Activated CD4-positive, alpha-beta memory T cell treated with anti-CD3 and anti-CD28 coated beads for 36 hours (primary cell): ENCODE measurements around the gene RTP2. TPM values are rescaled to one million over a fixed set of nuclear protein-coding genes. Genes with fewer than 3 reads are reported as not detected.
"Not testable (repeated sequence)": the region's sequence is repeated elsewhere in the genome, so short reads cannot be mapped to it uniquely, and the experiment has no call there.

ENCODE experiments used
- CTCF ChIA-PET: fragments of 350-600 bp; sonication (Branson Sonifier 250); formaldehyde crosslinking; loops from one replicate; lab custom pipeline; 2021; ENCODE audit warnings: antibody characterized with exemption, inconsistent platforms; lab: Charles Lee
- POLR2A ChIA-PET: fragments of 350-600 bp; sonication (Branson Sonifier 250); formaldehyde crosslinking; loops from one replicate; lab custom pipeline; 2021; ENCODE audit warnings: antibody characterized with exemption; lab: Charles Lee
- DNase-seq: peaks from one replicate; pipeline ENCODE4 v3.0.0-alpha.2; 2020
- H3K27ac Mint-ChIP-seq: one replicate; pipeline ENCODE4 v1.8.0; 2021; ENCODE audit warnings: mixed read lengths
- H3K27me3 Mint-ChIP-seq: one replicate; pipeline ENCODE4 v1.8.0; 2021; ENCODE audit warnings: mixed read lengths
- H3K36me3 Mint-ChIP-seq: one replicate; pipeline ENCODE4 v1.8.0; 2021; ENCODE audit warnings: mixed read lengths
- H3K4me1 Mint-ChIP-seq: one replicate; pipeline ENCODE4 v1.8.0; 2021; ENCODE audit warnings: low read depth, mixed read lengths
- H3K4me3 Mint-ChIP-seq: one replicate; pipeline ENCODE4 v1.8.0; 2021; ENCODE audit warnings: mild to moderate bottlenecking, mixed read lengths
- H3K9me3 Mint-ChIP-seq: one replicate; pipeline ENCODE4 v1.8.0; 2021; ENCODE audit warnings: mixed read lengths
- intact Hi-C: fragments of 100-400 bp; cut with micrococcal nuclease; formaldehyde crosslinking; loops from one replicate; pipeline ENCODE4 v1.15.1; 2023
- total RNA-seq, 2 experiments: library from RNA; stranded (reverse); gene quantifications; one replicate each; pipeline ENCODE4 v1.2.3, GENCODE V29; 2021

The RTP2 gene
- total RNA-seq, 2 experiments from 2014 or later: not detected

GRCh38 chr3:187684880-187685279, 17.5 kb downstream of the RTP2 start:
- intact Hi-C loops: loop anchor here (2.0 kb wide), 1 partner anchor 20 kb away; no protein-coding TSS in a partner anchor
- Mint-ChIP-seq H3K27ac (no peak overlapping the region), H3K9me3 (peaks cover 19% of the 10 kb centered on the region), H3K4me3 (no peak overlapping the region), H3K4me1 (peaks cover 3% of the 10 kb centered on the region), H3K36me3 (peaks cover 2% of the 10 kb centered on the region), H3K27me3 (peaks cover 39% of the 10 kb centered on the region)
- ChIA-PET POLR2A (no interaction called here), CTCF (interaction anchor here (1.0 to 11.1 kb wide), 4 partner anchors 11 to 365 kb away, joined by 3 to 515 read pairs (median 95); no protein-coding TSS in a partner anchor)
- DNase-seq: peak; percentile 18

- peaks cover 41% of the 10 kb centered on the region for H3K27me3 Mint-ChIP-seq
- peaks cover 19% of the 10 kb centered on the region for H3K9me3 Mint-ChIP-seq
- H3K27ac Mint-ChIP-seq: no peak overlapping the region
- peaks cover 3% of the 10 kb centered on the region for H3K4me1 Mint-ChIP-seq
- intact Hi-C loops: loop anchor here (2.0 kb wide), 1 partner anchor 20 kb away; no protein-coding TSS in a partner anchor
- no peak overlapping the region for H3K4me3 Mint-ChIP-seq
- DNase-seq: no peak
- ChIA-PET POLR2A (no interaction called here), CTCF (interaction anchor here (1.0 to 11.1 kb wide), 4 partner anchors 12 to 365 kb away, joined by 3 to 515 read pairs (median 95); no protein-coding TSS in a partner anchor)
- H3K36me3 Mint-ChIP-seq: peaks cover 2% of the 10 kb centered on the region
These were observed 17.9 kb downstream of the RTP2 start for GRCh38 chr3:187684444-187684843.

DNA sequence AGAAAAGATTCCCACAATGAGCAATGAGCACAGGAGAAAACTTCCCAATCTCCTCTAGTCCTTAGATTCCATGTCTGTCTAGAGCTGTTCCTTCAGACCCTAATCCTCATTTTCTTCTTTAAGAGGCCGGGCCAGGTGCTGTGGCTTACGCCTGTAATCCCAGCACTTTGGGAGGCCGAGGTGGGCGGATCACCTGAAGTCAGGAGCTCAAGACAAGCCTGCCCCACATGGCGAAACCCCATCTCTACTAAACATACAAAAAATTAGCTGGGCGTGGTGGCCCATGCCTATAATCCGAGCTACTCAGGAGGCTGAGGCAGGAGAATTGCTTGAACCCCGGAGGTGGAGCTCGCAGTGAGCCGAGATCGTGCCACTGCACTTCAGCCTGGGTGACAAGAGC, 20.6 kb downstream of the RTP2 start:
- intact Hi-C loops, H3K4me3 Mint-ChIP-seq, DNase-seq, POLR2A ChIA-PET, H3K27ac Mint-ChIP-seq, H3K36me3 Mint-ChIP-seq, H3K4me1 Mint-ChIP-seq: not testable (repeated sequence)
- Mint-ChIP-seq H3K9me3 (peaks cover 16% of the 10 kb centered on the region), H3K27me3 (peaks cover 32% of the 10 kb centered on the region)
- CTCF ChIA-PET: interaction anchor here (0.6 to 11.1 kb wide), 7 partner anchors 11 to 461 kb away, joined by 4 to 515 read pairs (median 78); partner anchors contain the start of gene SST

DNA sequence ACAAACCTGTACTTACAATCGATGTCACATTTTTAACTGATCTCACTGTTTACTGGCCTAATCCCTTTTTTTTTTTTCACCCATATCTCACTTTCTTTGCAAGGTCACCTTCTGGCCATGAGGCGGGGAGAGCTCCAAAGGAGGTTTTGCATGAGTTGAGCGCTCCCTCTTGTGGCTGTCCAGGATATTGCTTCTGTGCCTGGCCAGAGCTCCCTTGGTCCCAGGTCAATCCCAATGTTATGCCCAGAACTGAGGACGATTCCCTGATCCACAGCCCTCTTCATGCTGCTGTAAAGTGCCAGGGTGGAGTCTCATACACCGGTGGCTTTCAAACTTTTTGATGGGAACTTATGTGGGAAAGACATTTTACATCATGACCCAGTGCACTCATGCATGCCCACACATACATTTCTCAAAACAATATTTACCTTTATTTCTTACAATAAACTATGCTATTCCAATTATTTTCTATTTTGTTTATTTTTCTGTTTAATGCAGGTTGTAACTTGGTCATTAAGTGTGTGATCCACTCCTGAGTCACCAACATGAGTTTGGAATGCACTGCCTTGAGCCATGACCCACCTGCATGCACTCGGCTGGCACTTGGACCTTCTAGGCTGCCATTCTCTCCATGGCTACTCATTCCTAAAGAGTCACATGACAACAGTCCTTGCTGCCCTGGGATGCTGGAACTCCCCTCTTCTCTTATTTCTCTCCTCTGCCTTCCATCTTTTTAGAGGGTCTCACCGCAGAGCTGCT, 22.5 kb downstream of the RTP2 start:
- DNase-seq: peak; percentile 76
- H3K36me3 Mint-ChIP-seq: no peaks in the 10 kb centered on the region
- intact Hi-C loops: loop anchor here (1.0 to 2.0 kb wide), 4 partner anchors 34 to 459 kb away; no protein-coding TSS in a partner anchor
- H3K27ac Mint-ChIP-seq: no peak overlapping the region
- H3K9me3 Mint-ChIP-seq: peaks cover 2% of the 10 kb centered on the region
- peaks cover 3% of the 10 kb centered on the region for H3K4me1 Mint-ChIP-seq
- ChIA-PET POLR2A (interaction anchor here (0.6 to 1.4 kb wide), 3 partner anchors 149 to 1271 kb away, joined by 3 to 5 read pairs (median 4); no protein-coding TSS in a partner anchor), CTCF (interaction anchor here (0.6 to 11.1 kb wide), 72 partner anchors 8 to 1763 kb away, joined by 3 to 515 read pairs (median 4); partner anchors contain the start of genes MASP1, RTP4 and SST)
- H3K27me3 Mint-ChIP-seq: peaks cover 31% of the 10 kb centered on the region
- H3K4me3 Mint-ChIP-seq: no peak overlapping the region

GRCh38 chr3:187678726-187679268, 23.6 kb downstream of the RTP2 start:
- intact Hi-C loops: loop anchor here (1.0 to 2.0 kb wide), 4 partner anchors 36 to 458 kb away; no protein-coding TSS in a partner anchor
- Mint-ChIP-seq H3K4me1 (no peaks in the 10 kb centered on the region), H3K36me3 (no peaks in the 10 kb centered on the region), H3K4me3 (no peak overlapping the region), H3K27me3 (peaks cover 35% of the 10 kb centered on the region), H3K9me3 (no peaks in the 10 kb centered on the region), H3K27ac (no peak overlapping the region)
- DNase-seq: peak; percentile 45
- ChIA-PET POLR2A (interaction anchor here (0.6 to 1.4 kb wide), 2 partner anchors 361 to 1272 kb away, joined by 3 to 4 read pairs; no protein-coding TSS in a partner anchor), CTCF (interaction anchor here (0.6 to 11.1 kb wide), 46 partner anchors 11 to 1764 kb away, joined by 3 to 515 read pairs (median 6); partner anchors contain the start of genes RTP4 and SST)

DNA sequence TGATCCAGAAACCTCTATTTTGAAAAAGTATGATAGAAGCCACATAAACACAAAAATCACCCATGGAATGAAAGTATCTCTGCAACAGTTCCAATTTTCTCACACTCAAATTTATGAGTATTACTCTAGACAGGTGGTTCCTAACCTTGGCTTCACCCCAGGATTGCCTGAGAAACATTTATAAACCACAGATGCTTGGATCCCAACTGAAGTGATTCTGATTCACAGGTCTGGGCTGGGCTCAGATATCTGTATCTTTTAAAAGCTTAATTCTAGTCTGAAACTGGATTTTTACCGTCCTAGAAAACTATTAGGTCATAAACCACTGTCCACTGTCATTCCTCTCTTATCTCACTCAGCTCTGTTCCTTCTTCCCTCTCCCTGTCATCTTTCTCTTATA, 24.8 kb downstream of the RTP2 start:
- Mint-ChIP-seq H3K4me1 (no peaks in the 10 kb centered on the region), H3K27me3 (peaks cover 32% of the 10 kb centered on the region), H3K36me3 (no peaks in the 10 kb centered on the region), H3K27ac (no peak overlapping the region), H3K9me3 (no peaks in the 10 kb centered on the region), H3K4me3 (no peak overlapping the region)
- POLR2A ChIA-PET: interaction anchor here (0.9 kb wide), 1 partner anchor 8 kb away, joined by 3 read pairs; no protein-coding TSS in a partner anchor
- CTCF ChIA-PET: interaction anchor here (2.4 to 11.1 kb wide), 4 partner anchors 11 to 455 kb away, joined by 9 to 515 read pairs (median 152); partner anchors contain the start of gene SST
- no peak for DNase-seq
- intact Hi-C loops: loop anchor here (2.0 kb wide), 1 partner anchor 457 kb away; no protein-coding TSS in a partner anchor

GRCh38 chr3:187673012-187673411, 29.3 kb downstream of the RTP2 start:
- DNase-seq: no peak
- ChIA-PET CTCF (interaction anchor here (2.6 to 3.3 kb wide), 2 partner anchors 57 to 354 kb away, joined by 19 read pairs; no protein-coding TSS in a partner anchor), POLR2A (no interaction called here)
- Mint-ChIP-seq H3K27me3 (peaks cover 56% of the 10 kb centered on the region), H3K36me3 (no peaks in the 10 kb centered on the region), H3K27ac (no peak overlapping the region), H3K9me3 (no peaks in the 10 kb centered on the region), H3K4me3 (no peak overlapping the region), H3K4me1 (no peaks in the 10 kb centered on the region)
- intact Hi-C loops: no loop called here

DNA sequence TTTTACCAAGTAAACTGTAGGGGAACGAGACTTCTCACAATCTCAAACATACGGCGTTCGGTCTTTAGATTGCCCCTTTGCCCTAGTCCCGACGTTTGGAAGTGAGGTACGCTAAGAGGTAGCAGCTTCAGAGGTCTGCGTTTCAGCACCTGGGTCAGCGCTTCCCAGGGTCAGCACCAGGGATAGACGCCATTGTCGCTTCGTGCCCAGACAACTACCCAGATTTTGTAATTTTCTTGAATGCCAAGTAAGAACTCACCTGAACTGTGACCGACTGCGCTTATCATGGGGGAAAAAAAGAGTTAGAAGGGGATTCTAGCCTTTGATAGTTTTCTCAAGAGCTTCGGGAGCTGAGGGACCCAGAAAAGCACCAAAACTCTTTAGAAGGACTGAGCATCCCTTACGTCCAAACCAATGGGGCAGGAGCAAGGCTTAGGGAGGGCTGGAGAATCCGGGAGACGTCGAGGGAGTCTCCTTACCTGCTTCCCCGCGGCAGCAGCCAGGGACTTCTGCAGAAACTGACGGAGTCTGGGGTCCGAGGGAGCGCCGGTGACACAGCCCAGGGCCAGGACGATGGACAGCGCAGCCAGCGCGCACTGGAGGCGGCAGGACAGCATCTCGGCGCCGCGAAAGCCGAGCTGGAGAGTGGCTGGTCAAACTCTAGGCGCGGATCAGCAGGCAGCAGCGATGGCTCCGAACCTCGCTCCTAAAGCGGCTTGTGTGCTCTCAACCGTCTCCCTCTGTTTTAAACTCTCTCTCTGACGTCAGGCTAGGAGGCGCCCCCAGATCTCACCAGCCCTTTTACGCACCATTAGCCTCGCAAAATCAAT, 32.5 kb downstream of the RTP2 start, which contains the start of gene SST:
SST (minus strand) TSS at position 720 of the 830 bp plus-strand sequence; CDS start at position 617, 103 bp downstream.
- peak; percentile 49 for DNase-seq
- POLR2A ChIA-PET: interaction anchor here (1.2 kb wide), 1 partner anchor 8 kb away, joined by 3 read pairs; no protein-coding TSS in a partner anchor
- CTCF ChIA-PET: interaction anchor here (2.5 to 11.3 kb wide), 3 partner anchors 9 to 351 kb away, joined by 17 to 117 read pairs (median 44); no protein-coding TSS in a partner anchor
- Mint-ChIP-seq H3K4me3 (no peak within 1 kb of the TSS), H3K9me3 (no peaks in the 10 kb centered on the region), H3K27ac (no peak within 1 kb of the TSS), H3K4me1 (peaks cover 6% of the 10 kb centered on the region), H3K27me3 (peaks cover 65% of the 10 kb centered on the region), H3K36me3 (no peaks in the 10 kb centered on the region)
- intact Hi-C loops: no loop called here

DNA sequence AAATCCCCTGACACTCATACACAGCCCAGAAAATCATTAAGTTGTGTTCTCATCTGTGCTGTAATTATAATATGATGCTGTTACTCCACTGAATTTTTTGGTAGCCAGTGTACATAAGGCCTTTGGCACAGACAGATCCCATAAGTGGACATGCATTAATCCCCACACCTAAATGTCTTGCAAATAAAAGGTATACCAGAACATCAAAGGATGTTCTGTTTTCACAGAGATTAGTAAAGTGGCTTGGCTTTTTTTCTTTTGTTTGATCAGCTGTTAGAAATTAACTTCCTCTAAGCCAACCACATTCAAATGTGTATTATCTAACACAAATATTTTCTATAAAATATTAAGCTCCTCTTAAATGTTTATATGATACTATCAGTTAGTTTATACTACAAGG, 34.8 kb downstream of the RTP2 start:
- Mint-ChIP-seq H3K27me3 (peaks cover 63% of the 10 kb centered on the region), H3K27ac (no peak overlapping the region), H3K4me3 (no peak overlapping the region), H3K9me3 (no peaks in the 10 kb centered on the region), H3K36me3 (no peaks in the 10 kb centered on the region), H3K4me1 (peaks cover 7% of the 10 kb centered on the region)
- intact Hi-C loops: no loop called here
- ChIA-PET POLR2A (no interaction called here), CTCF (interaction anchor here (1.4 to 11.3 kb wide), 4 partner anchors 12 to 349 kb away, joined by 3 to 117 read pairs (median 30); no protein-coding TSS in a partner anchor)
- DNase-seq: no peak

- CTCF ChIA-PET: interaction anchor here (7.9 to 11.3 kb wide), 2 partner anchors 13 to 347 kb away, joined by 44 to 117 read pairs; no protein-coding TSS in a partner anchor
These were observed 36.5 kb downstream of the RTP2 start for GRCh38 chr3:187665764-187666402.

More at GRCh38 chr3:187665764-187666402, 36.5 kb downstream of the RTP2 start:
- DNase-seq: no peak
- H3K27ac Mint-ChIP-seq: no peak overlapping the region
- peaks cover 7% of the 10 kb centered on the region for H3K4me1 Mint-ChIP-seq
- no peaks in the 10 kb centered on the region for H3K9me3 Mint-ChIP-seq
- H3K36me3 Mint-ChIP-seq: no peaks in the 10 kb centered on the region
- intact Hi-C loops: loop anchor here (2.0 kb wide), 1 partner anchor 19 kb away; no protein-coding TSS in a partner anchor
- POLR2A ChIA-PET: no interaction called here
- peaks cover 53% of the 10 kb centered on the region for H3K27me3 Mint-ChIP-seq
- H3K4me3 Mint-ChIP-seq: no peak overlapping the region
